HG02870 (cell line): ENCODE measurements around the gene ZNF724.
"Not testable (repeated sequence)": the region's sequence is repeated elsewhere in the genome, so short reads cannot be mapped to it uniquely, and the experiment has no call there.

ENCODE experiments used
- ATAC-seq: cut with Tn5 transposase; IDR thresholded peaks from one replicate; pipeline ENCODE4 v1.9.1; 2021; ENCODE audit warnings: mild to moderate bottlenecking, moderate library complexity; ENCODE audit not compliant: unreplicated experiment

ZNF724 gene

GRCh38 chr19:23253256-23253655, 3.1 kb upstream of the ZNF724 start:
- not testable (repeated sequence) for ATAC-seq

- no peak for ATAC-seq
Observed at GRCh38 chr19:23241419-23241818, 8.8 kb downstream of the ZNF724 start.

- no peak for ATAC-seq
Observed at GRCh38 chr19:23222998-23223652, 27.1 kb downstream of the ZNF724 start.

GRCh38 chr19:23203841-23204344, 46.3 kb downstream of the ZNF724 start:
- no peak for ATAC-seq

- ATAC-seq: no peak
Observed at GRCh38 chr19:23190341-23190740, 59.9 kb downstream of the ZNF724 start.

- ATAC-seq: no peak
Observed at GRCh38 chr19:23183251-23183650, 66.9 kb downstream of the ZNF724 start.
